SK-N-SH (cell line): ENCODE results near the gene ZNF385A. TPM values are rescaled to one million over a fixed set of nuclear protein-coding genes. Genes with fewer than 3 reads are reported as not detected.

Experiments used
- CHD2 ChIP-seq: fragments of 150-350 bp; IDR thresholded peaks from 2 replicates; pipeline ENCODE4 v1.6.1; 2018; ENCODE audit warnings: low read length; ENCODE audit not compliant: partially characterized antibody
- ELF1 ChIP-seq: IDR thresholded peaks from 2 replicates; pipeline ENCODE4 v1.4.0; 2012
- FOSL2 ChIP-seq: IDR thresholded peaks from 2 replicates; pipeline ENCODE4 v1.4.0; 2012; ENCODE audit warnings: low read depth, mild to moderate bottlenecking, moderate library complexity, borderline replicate concordance
- FOXJ3 ChIP-seq: sonication (generic); formaldehyde crosslinking; IDR thresholded peaks from 2 replicates; pipeline ENCODE4 v1.5.1; 2020; ENCODE audit warnings: mild to moderate bottlenecking, missing genetic modification reagents
- FOXM1 ChIP-seq: IDR thresholded peaks from 2 replicates; pipeline ENCODE4 v1.4.0; 2012; ENCODE audit warnings: low read depth, mild to moderate bottlenecking
- GABPA ChIP-seq: IDR thresholded peaks from 2 replicates; pipeline ENCODE4 v1.4.0; 2012; ENCODE audit warnings: low read depth, mild to moderate bottlenecking
- GATA2 ChIP-seq: sonication (generic); formaldehyde crosslinking; IDR thresholded peaks from 2 replicates; pipeline ENCODE4 v1.5.0; 2020; ENCODE audit warnings: mild to moderate bottlenecking, missing genetic modification reagents
- JUND ChIP-seq: IDR thresholded peaks from 2 replicates; pipeline ENCODE4 v1.4.0; 2012
- MXI1 ChIP-seq: IDR thresholded peaks from 2 replicates; pipeline ENCODE4 v1.6.1; 2012; ENCODE audit warnings: mild to moderate bottlenecking, low read depth, low read length, improper control_type of control experiment
- NRF1 ChIP-seq: IDR thresholded peaks from 2 replicates; pipeline ENCODE4 v1.6.1; 2012; ENCODE audit warnings: low read depth, mild to moderate bottlenecking, low read length
- POLR2AphosphoS5 ChIP-seq: IDR thresholded peaks from 2 replicates; pipeline ENCODE4 v1.6.1; 2012; ENCODE audit warnings: low read depth, low read length
- RCOR1 ChIP-seq: fragments of 150-350 bp; IDR thresholded peaks from 2 replicates; pipeline ENCODE4 v1.6.1; 2017; ENCODE audit warnings: antibody characterized with exemption, low read length
- RFX5 ChIP-seq: IDR thresholded peaks from 2 replicates; pipeline ENCODE4 v1.6.1; 2012; ENCODE audit warnings: mild to moderate bottlenecking, improper control_type of control experiment, low read length
- RXRA ChIP-seq: IDR thresholded peaks from 2 replicates; pipeline ENCODE4 v1.4.0; 2012; ENCODE audit warnings: low read depth, mild to moderate bottlenecking, borderline replicate concordance
- SMC3 ChIP-seq: IDR thresholded peaks from 2 replicates; pipeline ENCODE4 v1.6.1; 2012; ENCODE audit warnings: low read depth, low read length, improper control_type of control experiment
- TAF1 ChIP-seq: IDR thresholded peaks from 2 replicates; pipeline ENCODE4 v1.6.1; 2012; ENCODE audit warnings: low read depth, mild to moderate bottlenecking, low read length, moderate library complexity, borderline replicate concordance
- TEAD4 ChIP-seq: IDR thresholded peaks from 2 replicates; pipeline ENCODE4 v1.4.0; 2012; ENCODE audit warnings: mild to moderate bottlenecking, borderline replicate concordance; ENCODE audit not compliant: insufficient read depth
- YY1 ChIP-seq: IDR thresholded peaks from 2 replicates; pipeline ENCODE4 v1.4.0; 2012; ENCODE audit warnings: low read depth, mild to moderate bottlenecking
- polyA plus RNA-seq, 3 experiments: library from polyadenylated mRNA; depleted of rRNA; stranded (reverse); fragments of >200 nt; gene quantifications; 2 replicates each; pipeline ENCODE4 v1.2.3, GENCODE V29; 2012
- TF ChIP-seq, protein P1 (sequence below): fragments of 200-600 bp; sonication (generic); IDR thresholded peaks from 2 replicates; pipeline ENCODE4 v1.6.1; 2017; ENCODE audit warnings: antibody characterized with exemption, mild to moderate bottlenecking, moderate library complexity
- TF ChIP-seq, protein P2 (sequence below): fragments of 150-350 bp; IDR thresholded peaks from 2 replicates; pipeline ENCODE4 v1.6.1; 2016; ENCODE audit warnings: mild to moderate bottlenecking, low read depth, low read length
- TF ChIP-seq, protein P3 (sequence below): IDR thresholded peaks from 2 replicates; pipeline ENCODE4 v1.4.0; 2012; ENCODE audit warnings: low read depth, borderline replicate concordance
- TF ChIP-seq, protein P4 (sequence below): IDR thresholded peaks from 2 replicates; pipeline ENCODE4 v1.4.0; 2012; ENCODE audit warnings: low read depth, borderline replicate concordance
- TF ChIP-seq, protein P5 (sequence below): fragments of 150-350 bp; IDR thresholded peaks from 2 replicates; pipeline ENCODE4 v1.6.1; 2017; ENCODE audit warnings: antibody characterized with exemption, low read length, low read depth, borderline replicate concordance

ZNF385A gene
- polyA plus RNA-seq, 1 of the 3 experiments (the other 2 are of a cell fraction) = 2.6 TPM

DNA sequence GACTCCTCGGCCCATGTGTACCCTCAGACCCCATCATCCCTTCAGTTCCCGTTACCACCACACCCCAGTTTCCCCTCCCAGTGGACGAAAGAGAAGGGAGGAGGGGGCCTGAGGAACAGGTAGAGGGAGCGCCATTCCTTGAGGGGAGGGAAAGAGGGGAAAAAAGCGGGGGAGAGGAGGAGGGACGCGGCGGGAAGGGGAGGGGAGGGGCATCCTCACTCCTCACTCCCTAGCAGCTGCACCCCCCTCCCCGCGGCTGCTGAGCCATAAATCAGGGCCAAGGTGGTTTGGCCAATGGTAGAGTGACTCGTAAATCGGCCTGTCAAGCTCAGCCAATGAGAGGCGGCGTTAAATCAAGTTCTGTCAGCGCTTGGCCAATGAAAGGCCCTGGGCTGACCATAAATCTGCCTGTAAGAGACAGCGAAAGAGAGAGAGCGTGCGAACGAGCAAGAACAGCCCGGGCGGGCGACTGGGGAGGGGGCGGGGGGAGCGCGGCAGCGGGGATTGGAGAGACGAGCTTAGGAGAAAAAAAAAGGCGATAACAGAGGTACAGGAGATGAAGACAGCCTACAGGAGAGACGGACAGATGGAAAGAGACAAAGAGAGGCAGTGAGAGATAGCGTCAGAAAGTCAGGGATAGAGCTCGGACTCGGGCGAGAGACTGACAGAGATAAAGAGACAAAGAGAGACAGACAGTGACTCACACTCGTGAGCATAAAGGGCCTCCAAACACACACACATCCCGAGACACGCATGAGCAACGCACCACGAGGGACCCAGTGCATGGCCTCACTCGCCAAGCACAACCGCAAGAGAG, 25.4 kb downstream of the ZNF385A start (continued):
- no peak; the same call in 1 of the 2 replicates for TF ChIP-seq TEAD4
- no peak for TF ChIP-seq GATA2 (CRISPR knock-in tag)
- TF ChIP-seq YY1 = peak; percentile 39; the same call in 1 of the 2 replicates
- TF ChIP-seq, protein P1, sequence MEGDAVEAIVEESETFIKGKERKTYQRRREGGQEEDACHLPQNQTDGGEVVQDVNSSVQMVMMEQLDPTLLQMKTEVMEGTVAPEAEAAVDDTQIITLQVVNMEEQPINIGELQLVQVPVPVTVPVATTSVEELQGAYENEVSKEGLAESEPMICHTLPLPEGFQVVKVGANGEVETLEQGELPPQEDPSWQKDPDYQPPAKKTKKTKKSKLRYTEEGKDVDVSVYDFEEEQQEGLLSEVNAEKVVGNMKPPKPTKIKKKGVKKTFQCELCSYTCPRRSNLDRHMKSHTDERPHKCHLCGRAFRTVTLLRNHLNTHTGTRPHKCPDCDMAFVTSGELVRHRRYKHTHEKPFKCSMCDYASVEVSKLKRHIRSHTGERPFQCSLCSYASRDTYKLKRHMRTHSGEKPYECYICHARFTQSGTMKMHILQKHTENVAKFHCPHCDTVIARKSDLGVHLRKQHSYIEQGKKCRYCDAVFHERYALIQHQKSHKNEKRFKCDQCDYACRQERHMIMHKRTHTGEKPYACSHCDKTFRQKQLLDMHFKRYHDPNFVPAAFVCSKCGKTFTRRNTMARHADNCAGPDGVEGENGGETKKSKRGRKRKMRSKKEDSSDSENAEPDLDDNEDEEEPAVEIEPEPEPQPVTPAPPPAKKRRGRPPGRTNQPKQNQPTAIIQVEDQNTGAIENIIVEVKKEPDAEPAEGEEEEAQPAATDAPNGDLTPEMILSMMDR = no peak
- peak; percentile 41 for TF ChIP-seq TAF1
- TF ChIP-seq MXI1 = peak; percentile 31; the same call in 1 of the 2 replicates
- TF ChIP-seq, protein P2, sequence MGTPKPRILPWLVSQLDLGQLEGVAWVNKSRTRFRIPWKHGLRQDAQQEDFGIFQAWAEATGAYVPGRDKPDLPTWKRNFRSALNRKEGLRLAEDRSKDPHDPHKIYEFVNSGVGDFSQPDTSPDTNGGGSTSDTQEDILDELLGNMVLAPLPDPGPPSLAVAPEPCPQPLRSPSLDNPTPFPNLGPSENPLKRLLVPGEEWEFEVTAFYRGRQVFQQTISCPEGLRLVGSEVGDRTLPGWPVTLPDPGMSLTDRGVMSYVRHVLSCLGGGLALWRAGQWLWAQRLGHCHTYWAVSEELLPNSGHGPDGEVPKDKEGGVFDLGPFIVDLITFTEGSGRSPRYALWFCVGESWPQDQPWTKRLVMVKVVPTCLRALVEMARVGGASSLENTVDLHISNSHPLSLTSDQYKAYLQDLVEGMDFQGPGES = peak; percentile 96
- peak; percentile 80; the same call in 1 of the 2 replicates for TF ChIP-seq RCOR1
- no peak for TF ChIP-seq ELF1
- TF ChIP-seq, protein P3, sequence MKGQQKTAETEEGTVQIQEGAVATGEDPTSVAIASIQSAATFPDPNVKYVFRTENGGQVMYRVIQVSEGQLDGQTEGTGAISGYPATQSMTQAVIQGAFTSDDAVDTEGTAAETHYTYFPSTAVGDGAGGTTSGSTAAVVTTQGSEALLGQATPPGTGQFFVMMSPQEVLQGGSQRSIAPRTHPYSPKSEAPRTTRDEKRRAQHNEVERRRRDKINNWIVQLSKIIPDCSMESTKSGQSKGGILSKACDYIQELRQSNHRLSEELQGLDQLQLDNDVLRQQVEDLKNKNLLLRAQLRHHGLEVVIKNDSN = no peak
- no peak for TF ChIP-seq NRF1
- TF ChIP-seq SMC3 = no peak
- TF ChIP-seq CHD2 = peak; percentile 93
- TF ChIP-seq GABPA = no peak
- TF ChIP-seq RXRA = no peak; the same call in 1 of the 2 replicates
- TF ChIP-seq, protein P4, sequence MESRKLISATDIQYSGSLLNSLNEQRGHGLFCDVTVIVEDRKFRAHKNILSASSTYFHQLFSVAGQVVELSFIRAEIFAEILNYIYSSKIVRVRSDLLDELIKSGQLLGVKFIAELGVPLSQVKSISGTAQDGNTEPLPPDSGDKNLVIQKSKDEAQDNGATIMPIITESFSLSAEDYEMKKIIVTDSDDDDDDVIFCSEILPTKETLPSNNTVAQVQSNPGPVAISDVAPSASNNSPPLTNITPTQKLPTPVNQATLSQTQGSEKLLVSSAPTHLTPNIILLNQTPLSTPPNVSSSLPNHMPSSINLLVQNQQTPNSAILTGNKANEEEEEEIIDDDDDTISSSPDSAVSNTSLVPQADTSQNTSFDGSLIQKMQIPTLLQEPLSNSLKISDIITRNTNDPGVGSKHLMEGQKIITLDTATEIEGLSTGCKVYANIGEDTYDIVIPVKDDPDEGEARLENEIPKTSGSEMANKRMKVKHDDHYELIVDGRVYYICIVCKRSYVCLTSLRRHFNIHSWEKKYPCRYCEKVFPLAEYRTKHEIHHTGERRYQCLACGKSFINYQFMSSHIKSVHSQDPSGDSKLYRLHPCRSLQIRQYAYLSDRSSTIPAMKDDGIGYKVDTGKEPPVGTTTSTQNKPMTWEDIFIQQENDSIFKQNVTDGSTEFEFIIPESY = peak; percentile 77
- no peak for TF ChIP-seq FOXJ3 (CRISPR knock-in tag)
- peak; percentile 80 for TF ChIP-seq JUND
- TF ChIP-seq, protein P5, sequence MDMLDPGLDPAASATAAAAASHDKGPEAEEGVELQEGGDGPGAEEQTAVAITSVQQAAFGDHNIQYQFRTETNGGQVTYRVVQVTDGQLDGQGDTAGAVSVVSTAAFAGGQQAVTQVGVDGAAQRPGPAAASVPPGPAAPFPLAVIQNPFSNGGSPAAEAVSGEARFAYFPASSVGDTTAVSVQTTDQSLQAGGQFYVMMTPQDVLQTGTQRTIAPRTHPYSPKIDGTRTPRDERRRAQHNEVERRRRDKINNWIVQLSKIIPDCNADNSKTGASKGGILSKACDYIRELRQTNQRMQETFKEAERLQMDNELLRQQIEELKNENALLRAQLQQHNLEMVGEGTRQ = no peak
- no peak; the same call in 1 of the 2 replicates for TF ChIP-seq FOXM1
- peak; percentile 31; the same call in 1 of the 2 replicates for TF ChIP-seq FOSL2
- peak; percentile 94 for TF ChIP-seq RFX5
- peak; percentile 62 for TF ChIP-seq POLR2AphosphoS5
